ENCODE measurements around the gene TUT7.
"Not testable (repeated sequence)": the region's sequence is repeated elsewhere in the genome, so short reads cannot be mapped to it uniquely, and the experiment has no call there.

Gene TUT7

GRCh38 chr9:86290341-86290740, 63.9 kb downstream of the TUT7 start:
- not testable (repeated sequence) for DNase-seq

- no peak for DNase-seq
Measured at GRCh38 chr9:86288499-86289198, 65.6 kb downstream of the TUT7 start.

GRCh38 chr9:86287013-86287412, 67.2 kb downstream of the TUT7 start:
- DNase-seq, result no peak

GRCh38 chr9:86286278-86286677, 67.9 kb downstream of the TUT7 start:
- DNase-seq, result no peak

- DNase-seq, result no peak
Measured at GRCh38 chr9:86285261-86285660, 68.9 kb downstream of the TUT7 start.

GRCh38 chr9:86282979-86283535, 71.2 kb downstream of the TUT7 start:
- DNase-seq, result no peak

- peak; percentile 97 to 99 (median 97) for DNase-seq
Measured at GRCh38 chr9:86282077-86282978, 71.9 kb downstream of the TUT7 start, which contains the start of gene ISCA1. Gene ISCA1, minus strand, starts transcription at chr9:86282538. Its CDS starts 80 bp downstream, at chr9:86282458.

GRCh38 chr9:86281593-86282076, 72.6 kb downstream of the TUT7 start:
- no peak for DNase-seq

GRCh38 chr9:86280580-86280979, 73.6 kb downstream of the TUT7 start:
- no peak for DNase-seq

- no peak for DNase-seq
Measured at GRCh38 chr9:86279839-86280238, 74.4 kb downstream of the TUT7 start.

GRCh38 chr9:86277072-86277471, 77.1 kb downstream of the TUT7 start:
- no peak for DNase-seq

GRCh38 chr9:86275962-86276361, 78.2 kb downstream of the TUT7 start:
- DNase-seq, result no peak

GRCh38 chr9:86274821-86275643, 79.2 kb downstream of the TUT7 start:
- DNase-seq, result no peak

GRCh38 chr9:86272221-86272620, 82.0 kb downstream of the TUT7 start:
- no peak for DNase-seq

GRCh38 chr9:86263876-86264275, 90.3 kb downstream of the TUT7 start:
- no peak for DNase-seq

GRCh38 chr9:86262492-86262891, 91.7 kb downstream of the TUT7 start:
- DNase-seq, result no peak

- no peak for DNase-seq
Measured at GRCh38 chr9:86259557-86259956, 94.7 kb downstream of the TUT7 start, which contains the start of gene C9orf153. Gene C9orf153, minus strand, starts transcription at chr9:86259657. Its CDS starts 30,054 bp downstream, at chr9:86229603.

GRCh38 chr9:86257391-86257790, 96.8 kb downstream of the TUT7 start:
- DNase-seq, result no peak

GRCh38 chr9:86256653-86257052, 97.6 kb downstream of the TUT7 start:
- DNase-seq, result no peak

- no peak for DNase-seq
Measured at GRCh38 chr9:86253577-86253976, 100.6 kb downstream of the TUT7 start.

- no peak for DNase-seq
Measured at GRCh38 chr9:86252870-86253269, 101.3 kb downstream of the TUT7 start.

- no peak for DNase-seq
Measured at GRCh38 chr9:86250123-86250522, 104.1 kb downstream of the TUT7 start.

- DNase-seq, result no peak
Measured at GRCh38 chr9:86248746-86249145, 105.5 kb downstream of the TUT7 start.

Measured in activated CD4-positive, CD25-positive, alpha-beta regulatory T cell (primary cell).